A673 (cell line): ENCODE results near the gene HCRTR2. TPM values are rescaled to one million over a fixed set of nuclear protein-coding genes. Genes with fewer than 3 reads are reported as not detected.
"Not testable (repeated sequence)": the region's sequence is repeated elsewhere in the genome, so short reads cannot be mapped to it uniquely, and the experiment has no call there.

ENCODE experiments used
- BruUV-seq: library from RNA; stranded (reverse); fragments of 400-500 nt; replicated peaks from 2 replicates; lab custom pipeline; 2021; lab: Mats Ljungman, UMichigan
- CTCF ChIA-PET: fragments of 300-600 bp; sonication (Branson Sonifier 250); formaldehyde crosslinking; loops from one replicate; lab custom pipeline; 2022; ENCODE audit warnings: antibody characterized with exemption; lab: Charles Lee
- POLR2A ChIA-PET: fragments of 300-600 bp; sonication (Branson Sonifier 250); formaldehyde crosslinking; loops from one replicate; lab custom pipeline; 2022; ENCODE audit warnings: antibody characterized with exemption; ENCODE audit not compliant: low non-redundant PET; lab: Charles Lee
- DNase-seq: peaks from one replicate; pipeline ENCODE4 v3.0.0-alpha.2; 2015; ENCODE audit warnings: low spot score
- H3K27ac ChIP-seq: fragments of 200-600 bp; sonication (generic); 2 replicates; pipeline ENCODE4 v1.5.1; 2016; ENCODE audit warnings: mixed run types, low read depth, mild to moderate bottlenecking, mixed read lengths, antibody characterized with exemption, low read length; ENCODE audit not compliant: poor library complexity, severe bottlenecking
- H3K27me3 ChIP-seq: fragments of 200-600 bp; sonication (generic); replicated peaks from 2 replicates; pipeline ENCODE4 v1.6.1; 2017; ENCODE audit warnings: mixed run types, low read depth, mild to moderate bottlenecking, mixed read lengths, antibody characterized with exemption, low read length; ENCODE audit not compliant: insufficient read depth, poor library complexity
- H3K36me3 ChIP-seq: fragments of 200-600 bp; sonication (generic); 2 replicates; pipeline ENCODE4 v1.6.1; 2016; ENCODE audit warnings: mixed run types, mild to moderate bottlenecking, mixed read lengths, antibody characterized with exemption, low read length; ENCODE audit not compliant: insufficient read depth, poor library complexity, severe bottlenecking
- H3K4me1 ChIP-seq: fragments of 200-600 bp; sonication (generic); 2 replicates; pipeline ENCODE4 v1.6.1; 2017; ENCODE audit warnings: mixed run types, mild to moderate bottlenecking, mixed read lengths, antibody characterized with exemption, low read length; ENCODE audit not compliant: insufficient read depth, poor library complexity, severe bottlenecking
- H3K4me3 ChIP-seq: fragments of 200-600 bp; sonication (generic); 2 replicates; pipeline ENCODE4 v1.5.1; 2016; ENCODE audit warnings: low read depth, mixed run types, mild to moderate bottlenecking, mixed read lengths, low read length; ENCODE audit not compliant: poor library complexity, severe bottlenecking
- H3K9me3 ChIP-seq: fragments of 200-600 bp; sonication (generic); 2 replicates; pipeline ENCODE4 v1.6.1; 2016; ENCODE audit warnings: mixed run types, low read depth, mild to moderate bottlenecking, mixed read lengths, antibody characterized with exemption, low read length; ENCODE audit not compliant: poor library complexity, severe bottlenecking
- CTCF ChIP-seq: fragments of 300-800, 200-600 bp; sonication (generic); conservative IDR thresholded peaks from 2 replicates; pipeline ENCODE4 v1.5.1; 2017; ENCODE audit warnings: low read depth, mild to moderate bottlenecking, antibody characterized with exemption, low read length, moderate library complexity, mixed read lengths
- EZH2 ChIP-seq: fragments of 200-600 bp; sonication (generic); IDR thresholded peaks from 2 replicates; pipeline ENCODE4 v1.6.1; 2017; ENCODE audit warnings: borderline replicate concordance, low read depth, mild to moderate bottlenecking, mixed read lengths, antibody characterized with exemption, low read length; ENCODE audit not compliant: poor library complexity, severe bottlenecking
- intact Hi-C: fragments of 100-400 bp; cut with micrococcal nuclease; formaldehyde crosslinking; loops from one replicate; pipeline ENCODE4 v1.10.0; 2022; ENCODE audit not compliant: unreplicated experiment
- total RNA-seq: library from RNA; stranded (reverse); gene quantifications from 2 replicates; pipeline ENCODE4 v1.2.3, GENCODE V29; 2021

HCRTR2 gene
- total RNA-seq, 1 experiment from 2014 or later, result not detected

GRCh38 chr6:55142610-55143009, 31.7 kb upstream of the HCRTR2 start:
- H3K4me3 ChIP-seq, result no peak overlapping the region
- intact Hi-C loops, result no loop called here
- no peak overlapping the region for H3K27ac ChIP-seq
- BruUV-seq, result no TSS peak
- no peaks in the 10 kb centered on the region for H3K36me3 ChIP-seq
- no peaks in the 10 kb centered on the region for H3K4me1 ChIP-seq
- TF ChIP-seq CTCF (no peak), EZH2 (no peak)
- H3K9me3 ChIP-seq, result no peaks in the 10 kb centered on the region
- ChIA-PET CTCF (no interaction called here), POLR2A (no interaction called here)
- no peak for DNase-seq
- H3K27me3 ChIP-seq, result peaks cover 3% of the 10 kb centered on the region

- Histone ChIP-seq H3K9me3 (no peaks in the 10 kb centered on the region), H3K27me3 (no peaks in the 10 kb centered on the region), H3K27ac (no peak overlapping the region), H3K4me3 (no peak overlapping the region), H3K36me3 (no peaks in the 10 kb centered on the region), H3K4me1 (no peaks in the 10 kb centered on the region)
- CTCF ChIA-PET, result no interaction called here
- no peak for DNase-seq
- POLR2A ChIA-PET, result no interaction called here
- TF ChIP-seq EZH2, result no peak
- TF ChIP-seq CTCF, result no peak
- intact Hi-C loops, result no loop called here
- no TSS peak for BruUV-seq
Measured at GRCh38 chr6:55153284-55153683, 21.0 kb upstream of the HCRTR2 start.

- BruUV-seq, H3K36me3 ChIP-seq, H3K27me3 ChIP-seq, H3K4me3 ChIP-seq, H3K4me1 ChIP-seq, H3K27ac ChIP-seq, CTCF ChIA-PET, DNase-seq, H3K9me3 ChIP-seq, intact Hi-C loops: not testable (repeated sequence)
- POLR2A ChIA-PET, result interaction anchor here (0.6 kb wide), 1 partner anchor 848 kb away, joined by 3 read pairs; no protein-coding TSS in a partner anchor
Measured at GRCh38 chr6:55158784-55159183, 15.5 kb upstream of the HCRTR2 start.

- no peak overlapping the region for H3K27ac ChIP-seq
- no peaks in the 10 kb centered on the region for H3K4me1 ChIP-seq
- POLR2A ChIA-PET, result no interaction called here
- no peaks in the 10 kb centered on the region for H3K36me3 ChIP-seq
- CTCF ChIA-PET, result no interaction called here
- no peak for TF ChIP-seq EZH2
- no peak for TF ChIP-seq CTCF
- H3K9me3 ChIP-seq, result no peaks in the 10 kb centered on the region
- peaks cover 4% of the 10 kb centered on the region for H3K27me3 ChIP-seq
- BruUV-seq, result no TSS peak
- no peak overlapping the region for H3K4me3 ChIP-seq
- no peak for DNase-seq
- intact Hi-C loops, result no loop called here
Measured at GRCh38 chr6:55167860-55168259, 6.5 kb upstream of the HCRTR2 start.
